ENCODE results near the gene C19orf44. TPM values are rescaled to one million over a fixed set of nuclear protein-coding genes. Genes with fewer than 3 reads are reported as not detected.

The C19orf44 gene
- total RNA-seq, 2 donors from 2014 or later, result 4.9 to 14.8 TPM

DNA sequence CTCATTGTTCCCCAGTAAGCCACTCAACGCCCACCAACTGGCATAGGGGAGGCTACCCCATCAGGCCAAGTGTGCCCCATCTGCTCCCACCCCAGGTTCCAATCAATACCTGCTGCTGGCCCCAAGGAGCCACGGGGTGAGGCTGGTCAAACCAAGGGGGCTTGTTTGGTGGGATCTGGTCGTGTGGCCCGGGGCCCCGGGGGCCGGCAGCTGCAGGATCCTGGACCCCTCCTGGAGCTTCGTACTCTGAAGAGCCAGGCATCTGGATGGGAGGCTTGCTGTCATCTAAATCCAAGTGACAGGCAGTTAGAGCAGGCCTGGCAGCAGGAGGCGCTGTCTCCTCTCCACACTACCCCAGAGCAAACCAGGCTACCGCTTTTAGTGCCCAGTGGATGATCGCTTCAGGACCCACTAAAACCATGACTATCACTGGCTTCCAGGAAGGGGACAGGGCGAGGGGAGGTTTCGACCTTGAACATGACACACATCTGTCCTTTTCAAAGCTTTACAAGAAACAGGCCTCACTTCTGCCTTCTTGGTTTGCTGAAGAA is 31.9 kb downstream of the C19orf44 start:
- peak in 3 of 4 donors; percentile 23 to 46 (median 35) for DNase-seq
- H3K27ac ChIP-seq, result no peak overlapping the region
- no peak overlapping the region for H3K4me3 ChIP-seq
- intact Hi-C loops (cut with DNase I), result no loop called here
- H3K36me3 ChIP-seq (replicated peaks in 1 of 2; ENCODE audit: insufficient read depth in 1 of 2, low read depth in 2 of 2), result peaks cover 20 to 74% of the 10 kb centered on the region in 2 donors
- H3K9me3 ChIP-seq, result no peaks in the 10 kb centered on the region
- ATAC-seq, result no peak
- TF ChIP-seq, protein P1, sequence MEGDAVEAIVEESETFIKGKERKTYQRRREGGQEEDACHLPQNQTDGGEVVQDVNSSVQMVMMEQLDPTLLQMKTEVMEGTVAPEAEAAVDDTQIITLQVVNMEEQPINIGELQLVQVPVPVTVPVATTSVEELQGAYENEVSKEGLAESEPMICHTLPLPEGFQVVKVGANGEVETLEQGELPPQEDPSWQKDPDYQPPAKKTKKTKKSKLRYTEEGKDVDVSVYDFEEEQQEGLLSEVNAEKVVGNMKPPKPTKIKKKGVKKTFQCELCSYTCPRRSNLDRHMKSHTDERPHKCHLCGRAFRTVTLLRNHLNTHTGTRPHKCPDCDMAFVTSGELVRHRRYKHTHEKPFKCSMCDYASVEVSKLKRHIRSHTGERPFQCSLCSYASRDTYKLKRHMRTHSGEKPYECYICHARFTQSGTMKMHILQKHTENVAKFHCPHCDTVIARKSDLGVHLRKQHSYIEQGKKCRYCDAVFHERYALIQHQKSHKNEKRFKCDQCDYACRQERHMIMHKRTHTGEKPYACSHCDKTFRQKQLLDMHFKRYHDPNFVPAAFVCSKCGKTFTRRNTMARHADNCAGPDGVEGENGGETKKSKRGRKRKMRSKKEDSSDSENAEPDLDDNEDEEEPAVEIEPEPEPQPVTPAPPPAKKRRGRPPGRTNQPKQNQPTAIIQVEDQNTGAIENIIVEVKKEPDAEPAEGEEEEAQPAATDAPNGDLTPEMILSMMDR (IDR thresholded peaks at IDR 0.05), result peak in 4 of 7 experiments; percentile 16 to 34 (median 32)
- TF ChIP-seq POLR2A (IDR thresholded peaks at IDR 0.05), result no peak
- no peaks in the 10 kb centered on the region for H3K27me3 ChIP-seq
- H3K4me1 ChIP-seq, result no peaks in the 10 kb centered on the region
- 87 to 90% methylated on average over 10 to 12 of the region's 12 CpGs for WGBS, 2 donors

DNA sequence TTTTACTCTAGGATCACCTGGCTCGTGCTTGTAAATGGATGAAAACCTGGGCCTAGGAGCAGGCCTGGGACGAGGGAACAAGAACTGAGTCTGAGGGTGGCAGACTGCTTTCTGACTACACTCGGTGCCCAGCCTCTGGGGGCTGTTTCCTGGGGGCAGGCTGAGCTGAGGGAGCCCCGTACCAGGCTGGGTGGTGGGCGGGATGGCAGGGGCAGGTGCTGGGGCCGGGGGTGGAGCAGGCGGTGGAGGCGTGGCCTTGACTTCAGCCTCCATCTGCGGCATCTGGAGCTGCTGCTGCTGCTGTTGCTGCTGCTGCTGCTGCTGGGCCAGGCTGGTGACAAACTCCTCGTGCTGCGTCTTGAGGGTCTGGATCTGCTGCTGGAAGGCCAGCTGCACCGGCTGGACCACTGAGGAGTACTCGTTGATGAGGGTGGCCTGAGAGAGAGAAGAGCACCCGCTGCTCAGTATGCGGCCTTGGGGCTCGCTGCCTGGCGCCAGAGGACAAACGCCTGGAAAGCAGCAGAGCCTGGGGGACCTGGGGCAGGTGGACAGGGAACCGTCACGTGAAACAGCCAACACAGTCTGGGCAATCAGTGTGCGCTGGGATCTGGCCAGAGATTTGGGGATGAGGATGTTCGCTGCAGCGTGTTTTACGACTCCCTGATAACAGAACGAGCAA is 33.4 kb downstream of the C19orf44 start:
- H3K9me3 ChIP-seq, result no peaks in the 10 kb centered on the region
- intact Hi-C loops (cut with DNase I), result loop anchor here (5.0 kb wide), 1 partner anchor 323 kb away; no protein-coding TSS in a partner anchor
- ATAC-seq (no peak), DNase-seq (no peak)
- H3K27ac ChIP-seq, result no peak overlapping the region
- H3K4me1 ChIP-seq, result no peaks in the 10 kb centered on the region
- TF ChIP-seq POLR2A (IDR thresholded peaks at IDR 0.05), result no peak
- TF ChIP-seq, protein P1 (IDR thresholded peaks at IDR 0.05), result no peak
- no peaks in the 10 kb centered on the region for H3K27me3 ChIP-seq
- 89 to 93% methylated on average over 9 to 22 of the region's 25 CpGs for WGBS, 2 donors
- H3K4me3 ChIP-seq, result no peak overlapping the region
- peaks cover 16 to 72% of the 10 kb centered on the region in 2 donors for H3K36me3 ChIP-seq (replicated peaks in 1 of 2; ENCODE audit: insufficient read depth in 1 of 2, low read depth in 2 of 2)

- intact Hi-C loops (cut with DNase I), result loop anchor here (5.0 kb wide), 1 partner anchor 322 kb away; no protein-coding TSS in a partner anchor
- Histone ChIP-seq H3K36me3 (replicated peaks in 1 of 2; ENCODE audit: insufficient read depth in 1 of 2, low read depth in 2 of 2) (peaks cover 25 to 69% of the 10 kb centered on the region in 2 donors), H3K9me3 (no peaks in the 10 kb centered on the region), H3K4me3 (no peak overlapping the region), H3K4me1 (no peaks in the 10 kb centered on the region), H3K27me3 (no peaks in the 10 kb centered on the region), H3K27ac (no peak overlapping the region)
- DNase-seq (no peak), ATAC-seq (no peak)
- WGBS, 2 donors, result 93 to 94% methylated on average over 24 to 27 of the region's 43 CpGs
- TF ChIP-seq POLR2A (IDR thresholded peaks at IDR 0.05), result no peak
- TF ChIP-seq, protein P1 (IDR thresholded peaks at IDR 0.05), result no peak
These were observed 34.6 kb downstream of the C19orf44 start for GRCh38 chr19:16530540-16531379.

DNA sequence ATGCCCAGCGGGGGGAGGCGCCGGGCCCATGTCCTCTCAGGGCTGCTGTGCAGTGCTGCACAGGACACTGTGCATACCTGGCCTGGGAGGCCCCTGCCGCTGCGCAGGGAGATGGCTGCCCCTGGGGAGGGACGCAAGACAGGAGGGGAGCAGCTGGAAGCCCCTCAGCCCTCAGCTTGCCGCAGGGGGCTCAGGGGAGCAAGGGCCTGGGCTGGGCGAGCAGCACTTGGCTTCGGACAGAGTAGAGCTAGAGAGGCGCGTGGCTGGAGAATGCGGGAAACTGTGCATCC is 35.1 kb downstream of the C19orf44 start:
- no peaks in the 10 kb centered on the region for H3K9me3 ChIP-seq
- TF ChIP-seq POLR2A (IDR thresholded peaks at IDR 0.05), result no peak
- TF ChIP-seq, protein P1 (IDR thresholded peaks at IDR 0.05), result no peak
- no peak overlapping the region for H3K27ac ChIP-seq
- no peaks in the 10 kb centered on the region for H3K27me3 ChIP-seq
- DNase-seq (no peak), ATAC-seq (no peak)
- no peak overlapping the region for H3K4me3 ChIP-seq
- no peaks in the 10 kb centered on the region for H3K4me1 ChIP-seq
- H3K36me3 ChIP-seq (replicated peaks in 1 of 2; ENCODE audit: insufficient read depth in 1 of 2, low read depth in 2 of 2), result peaks cover 25 to 64% of the 10 kb centered on the region in 2 donors
- intact Hi-C loops (cut with DNase I), result loop anchor here (5.0 kb wide), 1 partner anchor 321 kb away; no protein-coding TSS in a partner anchor
- 91 to 94% methylated on average over 7 to 11 of the region's 12 CpGs for whole genome bisulfite sequencing, 2 donors

Data from body of pancreas (tissue), 4 donors.